ENCODE results near the gene SLC46A2. TPM values are rescaled to one million over a fixed set of nuclear protein-coding genes. Genes with fewer than 3 reads are reported as not detected.

Gene SLC46A2
- total and polyA plus RNA-seq, 2 experiments from 2014 or later: 0.11 TPM; not detected in 1

DNA sequence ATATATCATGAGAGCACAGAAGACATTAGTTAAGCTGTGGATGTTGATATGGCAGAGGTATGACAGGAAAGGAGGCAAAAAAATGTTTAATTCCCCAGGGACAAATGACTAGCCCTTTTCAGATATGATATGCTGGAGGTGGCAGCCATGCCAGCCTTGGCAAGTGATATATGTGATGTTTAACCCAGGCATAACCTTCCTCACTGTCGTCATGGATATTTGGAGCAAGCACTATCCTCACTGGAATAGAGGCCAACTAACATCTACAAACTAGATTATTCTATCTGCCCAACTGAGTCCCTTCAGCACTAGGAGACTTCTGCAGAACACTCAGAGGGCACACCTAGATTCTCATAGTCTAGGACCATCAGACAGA lies 27.3 kb upstream of the SLC46A2 start:
- no peaks in the 10 kb centered on the region for H3F3A ChIP-seq (replicated peaks; ENCODE audit: low read depth)
- H3K27ac Mint-ChIP-seq: no peak overlapping the region

DNA sequence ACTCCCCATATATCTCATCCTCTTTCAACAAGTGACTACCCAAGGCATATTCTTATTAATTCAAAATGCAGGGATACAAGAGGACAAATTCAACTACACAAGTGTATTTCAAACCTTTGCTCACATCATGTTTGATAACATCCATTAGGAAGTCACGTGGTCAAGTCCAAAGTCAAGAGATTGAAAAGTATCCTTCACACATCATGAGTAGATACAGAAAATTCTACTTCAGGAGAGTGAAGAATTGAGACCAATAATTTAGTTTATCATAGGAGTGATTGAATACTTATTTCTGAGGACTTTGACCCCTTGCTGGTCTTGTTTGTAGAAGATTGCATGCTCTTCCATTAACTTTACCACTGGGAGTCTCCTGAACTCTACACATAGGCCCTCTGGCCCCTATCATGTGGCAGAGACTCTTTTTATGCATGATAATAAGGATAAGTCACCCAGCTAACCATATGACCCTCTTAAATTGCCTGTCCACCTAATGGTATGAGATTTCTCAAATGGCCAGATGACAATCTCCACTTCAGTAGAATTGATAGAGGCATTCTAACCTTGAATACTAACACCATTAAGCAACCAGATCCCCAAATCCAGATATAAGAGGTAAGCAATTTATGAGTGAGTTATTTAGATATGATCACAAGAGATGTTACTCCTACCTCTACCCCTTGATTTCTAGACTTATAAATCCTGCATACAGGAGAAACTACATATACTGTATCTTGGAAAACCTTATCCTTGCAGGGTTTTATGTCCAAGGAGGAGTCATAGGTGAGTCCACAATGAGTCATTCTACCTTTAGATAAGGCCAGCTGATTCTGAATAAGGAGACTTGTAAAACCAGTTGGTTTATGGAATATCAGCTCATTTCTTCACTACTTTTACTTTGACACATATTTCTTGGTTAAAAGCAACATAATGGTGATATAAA lies 26.6 kb upstream of the SLC46A2 start:
- Histone ChIP-seq H3K9me2 (ENCODE audit: insufficient read depth) (no peaks in the 10 kb centered on the region), H3K4me1 (ENCODE audit: insufficient read depth) (no peaks in the 10 kb centered on the region), H3K79me2 (replicated peaks; ENCODE audit: insufficient read depth) (no peaks in the 10 kb centered on the region), H3K4me2 (no peak overlapping the region), H3F3A (replicated peaks; ENCODE audit: low read depth) (no peaks in the 10 kb centered on the region), H3K27me3 (ENCODE audit: insufficient read depth) (peaks cover 36% of the 10 kb centered on the region), H3K36me3 (ENCODE audit: insufficient read depth) (no peaks in the 10 kb centered on the region), H2AFZ (no peak overlapping the region), H3K4me3 (no peak overlapping the region), H3K27ac (ENCODE audit: low read depth) (no peak overlapping the region), H4K20me1 (replicated peaks; ENCODE audit: insufficient read depth) (no peaks in the 10 kb centered on the region)
- Mint-ChIP-seq H3K4me3 (no peak overlapping the region), H3K27ac (no peak overlapping the region), H3K9me3 (no peaks in the 10 kb centered on the region), H3K36me3 (ENCODE audit: low read depth) (no peaks in the 10 kb centered on the region), H3K27me3 (ENCODE audit: insufficient read depth, low read depth, poor library complexity) (peaks cover 4% of the 10 kb centered on the region), H3K4me1 (no peaks in the 10 kb centered on the region)
- no peak for DNase-seq (ENCODE audit: low spot score)
- TF ChIP-seq POLR2AphosphoS5 (IDR thresholded peaks at IDR 0.05; ENCODE audit: low read depth) (no peak), STAT1 (IDR thresholded peaks at IDR 0.05; ENCODE audit: unreplicated experiment) (no peak), NANOG (IDR thresholded peaks at IDR 0.05; ENCODE audit: borderline replicate concordance) (no peak), JUNB (IDR thresholded peaks at IDR 0.05; ENCODE audit: unreplicated experiment) (no peak), EZH2phosphoT487 (IDR thresholded peaks at IDR 0.05; ENCODE audit: unreplicated experiment) (no peak), ZNF331 (CRISPR knock-in tag; IDR thresholded peaks at IDR 0.05; ENCODE audit: low read depth) (no peak), EZH2 (IDR thresholded peaks at IDR 0.05; ENCODE audit: low read depth, unreplicated experiment) (no peak)
- ATAC-seq: no peak

More for the DNA sequence above, 27.3 kb upstream of the SLC46A2 start:
- no peak overlapping the region for H3K4me3 Mint-ChIP-seq
- DNase-seq (ENCODE audit: low spot score) (no peak), ATAC-seq (no peak)
- no peak overlapping the region for H3K27ac ChIP-seq (ENCODE audit: low read depth)
- no peak overlapping the region for H2AFZ ChIP-seq
- H3K4me2 ChIP-seq: no peak overlapping the region
- no peaks in the 10 kb centered on the region for H3K79me2 ChIP-seq (replicated peaks; ENCODE audit: insufficient read depth)
- H3K27me3 ChIP-seq (ENCODE audit: insufficient read depth): peaks cover 43% of the 10 kb centered on the region
- no peak overlapping the region for H3K4me3 ChIP-seq
- no peaks in the 10 kb centered on the region for H3K4me1 ChIP-seq (ENCODE audit: insufficient read depth)
- H4K20me1 ChIP-seq (replicated peaks; ENCODE audit: insufficient read depth): no peaks in the 10 kb centered on the region
- peaks cover 4% of the 10 kb centered on the region for H3K27me3 Mint-ChIP-seq (ENCODE audit: insufficient read depth, low read depth, poor library complexity)
- H3K9me2 ChIP-seq (ENCODE audit: insufficient read depth): no peaks in the 10 kb centered on the region
- H3K36me3 ChIP-seq (ENCODE audit: insufficient read depth): no peaks in the 10 kb centered on the region
- H3K4me1 Mint-ChIP-seq: no peaks in the 10 kb centered on the region
- no peaks in the 10 kb centered on the region for H3K36me3 Mint-ChIP-seq (ENCODE audit: low read depth)
- TF ChIP-seq NANOG (IDR thresholded peaks at IDR 0.05; ENCODE audit: borderline replicate concordance) (no peak), EZH2phosphoT487 (IDR thresholded peaks at IDR 0.05; ENCODE audit: unreplicated experiment) (no peak)
- TF ChIP-seq, protein P1, sequence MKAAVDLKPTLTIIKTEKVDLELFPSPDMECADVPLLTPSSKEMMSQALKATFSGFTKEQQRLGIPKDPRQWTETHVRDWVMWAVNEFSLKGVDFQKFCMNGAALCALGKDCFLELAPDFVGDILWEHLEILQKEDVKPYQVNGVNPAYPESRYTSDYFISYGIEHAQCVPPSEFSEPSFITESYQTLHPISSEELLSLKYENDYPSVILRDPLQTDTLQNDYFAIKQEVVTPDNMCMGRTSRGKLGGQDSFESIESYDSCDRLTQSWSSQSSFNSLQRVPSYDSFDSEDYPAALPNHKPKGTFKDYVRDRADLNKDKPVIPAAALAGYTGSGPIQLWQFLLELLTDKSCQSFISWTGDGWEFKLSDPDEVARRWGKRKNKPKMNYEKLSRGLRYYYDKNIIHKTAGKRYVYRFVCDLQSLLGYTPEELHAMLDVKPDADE (IDR thresholded peaks at IDR 0.05): no peak
- H3K9me3 Mint-ChIP-seq: no peaks in the 10 kb centered on the region

DNA sequence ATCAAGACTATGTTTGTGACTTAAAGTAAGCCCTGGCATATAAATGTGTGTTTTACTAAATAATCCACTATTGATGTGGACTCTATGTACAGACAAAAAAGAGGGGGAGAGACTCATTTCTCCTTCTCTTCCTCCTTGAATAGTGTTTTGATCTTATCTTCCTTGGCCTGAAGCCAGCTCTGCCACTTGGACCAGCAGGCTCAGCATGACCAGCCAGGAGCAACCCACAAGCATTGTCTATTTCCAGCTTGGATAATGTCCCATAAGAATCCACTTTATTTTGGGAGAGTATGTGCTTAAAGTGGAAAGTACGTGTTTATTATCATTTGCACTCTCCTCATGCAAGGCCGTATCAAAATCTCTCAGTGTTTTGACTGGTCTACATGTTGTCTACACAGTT lies 23.8 kb upstream of the SLC46A2 start:
- H3K4me3 ChIP-seq: no peak overlapping the region
- H2AFZ ChIP-seq: no peak overlapping the region
- H3K27ac ChIP-seq (ENCODE audit: low read depth): no peak overlapping the region
- no peaks in the 10 kb centered on the region for H3F3A ChIP-seq (replicated peaks; ENCODE audit: low read depth)
- no peaks in the 10 kb centered on the region for H3K36me3 Mint-ChIP-seq (ENCODE audit: low read depth)
- no peaks in the 10 kb centered on the region for H3K36me3 ChIP-seq (ENCODE audit: insufficient read depth)
- no peaks in the 10 kb centered on the region for H3K4me1 ChIP-seq (ENCODE audit: insufficient read depth)
- H3K4me2 ChIP-seq: no peak overlapping the region
- DNase-seq (ENCODE audit: low spot score) (no peak), ATAC-seq (no peak)
- no peaks in the 10 kb centered on the region for H3K9me2 ChIP-seq (ENCODE audit: insufficient read depth)
- no peak overlapping the region for H3K4me3 Mint-ChIP-seq
- no peaks in the 10 kb centered on the region for H3K79me2 ChIP-seq (replicated peaks; ENCODE audit: insufficient read depth)
- peaks cover 1% of the 10 kb centered on the region for H3K27me3 Mint-ChIP-seq (ENCODE audit: insufficient read depth, low read depth, poor library complexity)
- H3K9me3 Mint-ChIP-seq: no peaks in the 10 kb centered on the region
- no peaks in the 10 kb centered on the region for H4K20me1 ChIP-seq (replicated peaks; ENCODE audit: insufficient read depth)
- peaks cover 22% of the 10 kb centered on the region for H3K27me3 ChIP-seq (ENCODE audit: insufficient read depth)
- H3K4me1 Mint-ChIP-seq: no peaks in the 10 kb centered on the region
- H3K27ac Mint-ChIP-seq: no peak overlapping the region
- TF ChIP-seq JUNB (IDR thresholded peaks at IDR 0.05; ENCODE audit: unreplicated experiment): no peak
- TF ChIP-seq, protein P1 (IDR thresholded peaks at IDR 0.05): no peak
- no peak for TF ChIP-seq EZH2phosphoT487 (IDR thresholded peaks at IDR 0.05; ENCODE audit: unreplicated experiment)
